Stimulated activated CD4-positive, alpha-beta T cell treated with anti-CD3 and anti-CD28 coated beads, Interleukin-1b, Interleukin-23, amount 100 ng/mL, for 4 hours (primary cell): ENCODE results near the gene APOL6.
A peak's percentile ranks its signal among the peaks of the same experiment; 100 is the strongest.

Source experiments
- DNase-seq, 2 donors: peaks; one replicate each; pipeline ENCODE4 v3.0.0-alpha.2; 2020; ENCODE audit warnings: low read depth in 2 of 2

APOL6 gene

GRCh38 chr22:35648066-35649025 is at the start of gene APOL6:
TSS of gene APOL6 (plus strand) at chr22:35648446. CDS start at chr22:35656426, 7,980 bp downstream.
- peak; percentile 32 to 58 for DNase-seq

GRCh38 chr22:35599364-35599763 is 48.9 kb upstream of the APOL6 start:
- no peak for DNase-seq

- DNase-seq = no peak
Observed at GRCh38 chr22:35600476-35600875, 47.8 kb upstream of the APOL6 start.

GRCh38 chr22:35601013-35601580 is 47.1 kb upstream of the APOL6 start:
- DNase-seq = no peak

- DNase-seq = no peak
Observed at GRCh38 chr22:35601743-35602615, 46.3 kb upstream of the APOL6 start.

GRCh38 chr22:35604621-35605368 is 43.5 kb upstream of the APOL6 start:
- DNase-seq = no peak

- no peak for DNase-seq
Observed at GRCh38 chr22:35605369-35605680, 42.9 kb upstream of the APOL6 start.

- no peak for DNase-seq
Observed at GRCh38 chr22:35605851-35606481, 42.3 kb upstream of the APOL6 start.

- DNase-seq = no peak
Observed at GRCh38 chr22:35606916-35607315, 41.3 kb upstream of the APOL6 start.

GRCh38 chr22:35608088-35608487 is 40.2 kb upstream of the APOL6 start:
- DNase-seq = no peak

GRCh38 chr22:35609261-35609660 is 39.0 kb upstream of the APOL6 start:
- no peak for DNase-seq

GRCh38 chr22:35609761-35610160 is 38.5 kb upstream of the APOL6 start:
- no peak for DNase-seq

GRCh38 chr22:35610741-35611140 is 37.5 kb upstream of the APOL6 start:
- no peak for DNase-seq

GRCh38 chr22:35611200-35611890 is 36.9 kb upstream of the APOL6 start:
- no peak for DNase-seq

- no peak for DNase-seq
Observed at GRCh38 chr22:35611891-35612576, 36.2 kb upstream of the APOL6 start.

GRCh38 chr22:35612903-35613302 is 35.3 kb upstream of the APOL6 start:
- DNase-seq = no peak

- no peak for DNase-seq
Observed at GRCh38 chr22:35614404-35614803, 33.8 kb upstream of the APOL6 start.

GRCh38 chr22:35615156-35615555 is 33.1 kb upstream of the APOL6 start:
- no peak for DNase-seq

GRCh38 chr22:35616043-35616442 is 32.2 kb upstream of the APOL6 start:
- no peak for DNase-seq
